Sigmoid colon (tissue), 4 donors: ENCODE results near the gene TEX28.
"Not testable (repeated sequence)": the region's sequence is repeated elsewhere in the genome, so short reads cannot be mapped to it uniquely, and the experiment has no call there.

Experiments used
- CTCF ChIP-seq, 4 experiments: fragments of 450-650 bp in 3 of 4; fragments of 200-600 bp in 1 of 4; IDR thresholded peaks; one replicate each; pipeline ENCODE4 v1.5.1; 2016 to 2019; ENCODE audit warnings: antibody characterized with exemption in 4 of 4, mild to moderate bottlenecking in 3 of 4, moderate library complexity in 2 of 4
- EP300 ChIP-seq, 4 donors: sonication (generic); formaldehyde crosslinking; IDR thresholded peaks; one replicate each; pipeline ENCODE4 v1.6.1; 2017; ENCODE audit warnings: antibody characterized with exemption in 4 of 4

DNA sequence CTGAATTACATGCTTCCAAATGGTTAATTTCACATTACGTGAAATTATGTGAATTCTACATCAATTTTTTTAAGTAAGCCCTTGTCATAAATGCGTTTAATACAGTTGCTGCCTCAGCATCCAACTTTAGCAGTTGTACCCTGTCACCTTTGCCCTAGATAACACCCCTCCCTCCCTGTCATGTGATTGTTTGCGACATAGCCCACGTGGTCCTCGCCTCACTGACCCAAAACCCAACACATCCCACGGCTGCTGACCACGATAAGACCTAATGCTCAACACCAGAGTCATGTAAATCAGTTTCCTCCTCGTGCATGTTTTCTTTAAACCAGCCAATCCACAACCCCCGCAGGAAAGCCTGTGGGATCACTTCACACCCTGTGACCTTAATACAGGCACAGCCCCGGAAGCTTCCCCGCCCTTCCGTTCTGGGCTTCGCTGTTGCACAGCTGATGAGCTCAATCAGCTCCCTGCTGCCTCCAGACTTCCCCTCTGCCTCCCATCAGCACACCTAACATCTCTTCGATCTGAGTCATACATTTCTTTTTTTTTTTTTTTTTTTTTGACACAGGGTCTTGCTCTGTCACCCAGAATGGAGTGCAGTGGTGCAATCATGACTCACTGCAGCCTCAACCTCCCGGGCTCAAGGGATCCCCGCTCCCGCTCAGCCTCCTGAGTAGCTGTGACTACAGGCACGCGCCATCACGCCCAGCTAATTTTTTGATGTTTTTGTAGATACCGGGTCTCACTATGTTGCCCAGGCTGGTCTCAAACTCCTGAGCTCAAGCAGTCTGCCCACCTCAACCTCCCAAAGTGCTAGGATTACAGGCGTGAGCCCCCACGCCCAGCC is 10.2 kb downstream of the TEX28 start:
- not testable (repeated sequence) for TF ChIP-seq CTCF, EP300 (IDR thresholded peaks at IDR 0.05)
